Prostate gland (tissue), 2 donors: ENCODE measurements around the gene COLEC12.

ENCODE experiments used
- CTCF ChIP-seq, 4 experiments: fragments of 200-600 bp in 2 of 4; fragments of 450-650 bp in 2 of 4; sonication (generic) in 2 of 4; IDR thresholded peaks; 1 replicate in 3 of 4; 2 replicates in 1 of 4; pipeline ENCODE4 v1.5.1; 2016 to 2019; ENCODE audit warnings: antibody characterized with exemption in 4 of 4, mild to moderate bottlenecking in 2 of 4, moderate library complexity in 2 of 4
- POLR2A ChIP-seq: fragments of 450-650 bp; IDR thresholded peaks from one replicate; pipeline ENCODE4 v1.6.1; 2016; ENCODE audit warnings: antibody characterized with exemption, mild to moderate bottlenecking
- POLR2AphosphoS5 ChIP-seq: sonication (generic); formaldehyde crosslinking; IDR thresholded peaks from one replicate; pipeline ENCODE4 v1.6.1; 2017; ENCODE audit warnings: antibody characterized with exemption

GRCh38 chr18:419541-420175, 80.8 kb downstream of the COLEC12 start:
- TF ChIP-seq CTCF (IDR thresholded peaks at IDR 0.05): no peak
- TF ChIP-seq POLR2A: no peak
- TF ChIP-seq POLR2AphosphoS5: no peak
